Inferior parietal cortex (tissue), 1 donor: ENCODE measurements around the gene OGDHL.
"Not testable (repeated sequence)": the region's sequence is repeated elsewhere in the genome, so short reads cannot be mapped to it uniquely, and the experiment has no call there.

ENCODE experiments used
- DNase-seq: peaks from one replicate; pipeline ENCODE4 v3.0.0-alpha.2; 2016; ENCODE audit errors: extremely low spot score

The OGDHL gene

DNA sequence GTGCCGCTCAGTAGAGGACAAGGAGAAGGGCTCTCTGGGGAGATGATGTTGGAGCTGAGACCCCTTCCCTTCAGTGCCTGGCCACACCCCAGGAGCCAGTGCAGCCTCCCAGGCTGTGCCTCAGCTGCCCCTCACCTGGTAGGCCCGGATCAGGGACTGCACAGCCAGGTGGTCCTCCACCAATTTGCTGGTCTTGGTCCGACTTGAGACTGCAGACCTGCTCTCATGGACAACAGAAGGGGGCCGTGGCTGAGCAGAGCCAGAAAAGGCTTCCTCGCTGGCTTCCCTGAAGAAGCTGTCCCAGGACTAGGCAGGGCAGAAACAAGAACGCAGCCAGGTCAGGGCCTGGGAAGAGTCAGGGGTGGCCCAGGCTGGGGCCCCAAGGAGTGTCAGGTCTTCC lies 5.5 kb downstream of the OGDHL start:
- DNase-seq, result no peak

DNA sequence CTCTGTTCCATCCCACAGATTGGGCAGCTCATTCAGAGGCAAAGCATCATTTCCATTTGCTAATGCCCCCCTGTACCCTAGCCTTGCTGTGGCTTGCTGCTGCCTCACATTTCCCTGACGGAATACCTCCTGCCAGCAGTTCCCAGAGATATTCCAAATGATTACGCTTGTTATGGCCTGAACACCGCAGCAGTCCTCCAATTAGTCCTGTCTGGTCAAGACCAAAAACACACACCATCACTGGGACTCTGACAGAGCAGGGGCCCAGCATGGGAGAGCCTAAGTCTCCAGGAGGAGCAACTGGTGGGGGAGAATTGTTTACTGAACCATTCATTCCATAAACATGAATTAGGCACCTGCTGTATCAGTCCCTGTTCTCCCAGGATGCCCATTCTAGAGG lies 6.1 kb downstream of the OGDHL start:
- no peak for DNase-seq

DNA sequence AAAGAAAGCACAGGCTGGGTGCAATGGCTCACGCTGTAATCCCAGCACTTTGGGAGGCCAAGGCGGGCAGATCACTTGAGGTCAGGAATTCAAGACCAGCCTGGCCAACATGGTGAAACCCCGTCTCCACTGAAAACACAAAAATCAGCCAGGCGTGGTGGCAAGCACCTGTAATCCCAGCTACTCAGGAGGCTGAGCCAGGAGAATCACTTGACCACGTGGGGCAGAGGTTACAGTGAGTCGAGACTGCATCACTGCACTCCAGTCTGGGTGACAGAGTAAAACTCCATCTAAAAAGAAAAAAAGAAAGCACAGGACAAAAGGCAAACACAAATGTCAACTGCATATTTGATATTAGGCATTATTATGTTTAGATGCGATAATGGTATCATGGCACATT lies 7.2 kb downstream of the OGDHL start:
- not testable (repeated sequence) for DNase-seq

DNA sequence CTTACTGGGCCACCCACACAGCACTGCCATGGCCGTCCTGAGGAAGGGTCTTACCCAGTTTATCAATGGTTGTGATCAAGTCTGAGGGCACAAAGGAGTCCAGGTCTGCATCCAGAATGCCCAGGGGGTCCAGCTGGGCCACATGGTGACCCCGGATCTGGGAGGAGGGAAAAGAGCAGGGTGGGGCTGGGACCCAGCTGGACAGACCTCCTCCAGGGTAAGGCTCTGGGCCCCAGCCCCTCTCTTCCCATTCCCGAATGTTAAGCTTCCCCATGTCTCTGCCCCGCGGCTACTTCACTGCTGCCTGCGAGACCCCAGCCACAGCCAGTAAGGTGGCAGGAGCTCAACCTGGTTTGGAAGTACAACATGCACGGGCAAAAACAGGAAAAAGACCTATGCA lies 9.5 kb downstream of the OGDHL start:
- DNase-seq, result no peak

DNA sequence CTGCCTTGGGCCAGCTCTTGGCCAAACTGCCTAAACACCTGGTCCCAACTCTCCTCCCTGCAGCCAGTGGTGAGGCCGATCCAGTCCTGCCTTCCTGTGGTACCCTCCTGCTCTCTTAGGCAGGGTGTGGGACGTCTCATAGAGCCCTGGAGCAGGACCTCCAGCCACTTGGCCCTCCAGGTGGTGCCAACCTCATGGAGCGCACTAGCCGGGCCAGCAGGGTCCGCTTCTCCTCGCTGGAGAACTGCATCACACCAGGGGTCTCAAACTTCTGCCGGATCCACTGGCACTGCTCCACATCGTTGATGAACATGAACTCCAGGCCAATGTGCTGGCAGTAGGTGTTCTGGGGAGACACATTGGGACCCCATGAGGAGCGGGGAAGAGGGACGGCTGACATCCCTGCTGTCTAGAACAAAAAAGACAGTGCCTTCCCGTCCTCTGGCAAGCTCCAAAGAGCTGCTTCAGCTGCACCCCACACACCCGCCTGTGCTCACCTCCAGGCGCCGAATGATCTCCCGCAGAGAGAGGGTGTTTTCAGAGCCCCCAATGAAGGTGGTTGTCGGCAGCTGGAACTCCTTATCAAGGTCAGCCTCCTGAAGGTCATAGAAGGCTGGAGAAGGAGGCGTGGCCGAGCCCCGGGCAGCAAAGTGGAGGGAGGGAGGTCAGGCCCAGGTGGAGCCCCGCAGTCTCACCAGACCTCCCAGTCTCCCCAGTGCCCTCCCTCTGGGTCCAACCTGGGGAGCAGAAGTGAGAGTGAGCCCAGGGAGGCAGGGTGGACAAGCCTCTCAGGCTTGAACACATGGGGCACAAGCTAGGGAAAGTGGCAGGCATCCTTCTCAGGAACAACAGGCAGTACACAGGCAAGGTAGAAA lies 10.2 kb downstream of the OGDHL start:
- no peak for DNase-seq

DNA sequence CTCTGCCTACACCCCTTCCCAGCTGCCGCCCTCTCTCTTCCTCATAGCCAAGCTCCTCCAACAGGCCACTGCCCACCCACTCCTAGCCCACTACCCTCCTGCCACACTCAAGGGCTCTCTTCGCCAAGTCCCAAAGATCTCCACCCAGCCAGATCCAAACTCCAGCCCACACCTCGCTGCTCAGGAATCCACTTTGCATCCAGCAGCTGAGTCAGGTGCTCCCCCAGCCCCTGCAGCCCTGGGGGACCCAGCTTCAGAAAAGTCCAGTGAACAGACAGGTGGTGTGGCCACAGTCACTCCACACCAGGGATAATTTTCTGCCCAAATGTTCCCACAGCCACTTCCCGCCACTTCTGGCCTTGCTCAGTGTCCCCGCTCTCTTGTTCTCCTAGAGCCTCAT lies 10.9 kb downstream of the OGDHL start:
- DNase-seq, result no peak

DNA sequence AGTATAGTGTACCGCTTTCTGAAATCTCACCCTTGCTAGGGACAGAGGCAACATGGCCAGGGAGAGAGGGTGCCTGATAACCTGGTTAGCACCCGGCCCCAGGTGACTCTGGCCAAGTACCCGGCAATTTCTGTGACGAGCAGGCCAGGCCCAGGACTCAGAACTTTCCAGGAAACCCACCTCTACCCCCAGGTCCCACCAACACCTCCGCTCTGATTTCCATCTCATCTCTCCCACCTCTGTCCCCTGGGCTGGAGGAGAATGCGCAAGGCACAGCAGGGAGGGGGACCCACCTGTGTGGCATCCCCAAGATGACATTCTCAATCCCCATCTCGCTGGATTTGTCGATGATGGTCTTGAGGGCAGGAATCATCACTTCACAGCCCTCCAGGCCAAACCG lies 11.6 kb downstream of the OGDHL start:
- DNase-seq, result no peak

DNA sequence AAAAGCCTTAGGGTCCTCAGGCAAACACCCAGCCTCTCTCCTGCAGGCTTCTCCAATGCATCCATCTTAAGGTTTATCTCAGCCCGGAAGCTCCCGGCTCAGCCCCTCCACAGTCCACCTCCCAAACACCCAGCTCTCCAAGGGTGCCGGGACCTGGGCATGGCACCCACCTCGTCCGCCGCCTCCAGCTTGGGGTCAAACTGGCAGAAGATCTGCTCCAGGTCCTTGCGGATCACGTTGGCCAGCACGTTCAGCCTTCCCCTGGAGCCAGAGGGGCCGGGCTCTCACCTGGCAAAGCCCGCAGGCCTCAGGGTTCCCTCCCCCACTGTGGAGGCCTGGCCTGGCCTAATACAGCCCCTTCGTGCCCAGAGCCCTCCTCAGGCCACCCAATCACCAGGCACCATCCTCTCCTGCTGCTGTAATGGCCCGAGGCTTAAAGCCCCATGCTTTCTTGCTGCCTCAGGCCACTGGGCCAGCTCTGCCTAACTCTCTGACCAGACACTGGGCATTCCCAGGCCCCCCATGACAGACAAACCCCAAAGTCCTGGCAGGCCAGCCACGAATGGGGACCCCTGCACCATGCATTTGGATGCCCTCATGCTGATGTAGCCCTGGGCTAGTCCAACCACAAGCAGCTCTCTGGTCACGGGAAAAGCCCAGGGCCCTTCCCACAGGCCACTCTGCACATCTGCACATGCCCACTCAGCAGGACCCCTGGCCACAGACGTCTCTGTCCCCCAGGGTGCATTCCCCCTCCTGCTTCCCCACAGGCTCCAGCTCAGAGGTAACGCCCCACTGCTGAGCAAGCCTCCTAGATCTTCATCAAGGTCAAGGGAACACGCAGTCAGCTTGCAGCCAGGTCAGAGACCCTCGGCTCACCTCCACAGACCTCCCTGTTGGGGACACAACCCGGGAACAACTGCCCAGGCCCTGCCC lies 12.3 kb downstream of the OGDHL start:
- no peak for DNase-seq

DNA sequence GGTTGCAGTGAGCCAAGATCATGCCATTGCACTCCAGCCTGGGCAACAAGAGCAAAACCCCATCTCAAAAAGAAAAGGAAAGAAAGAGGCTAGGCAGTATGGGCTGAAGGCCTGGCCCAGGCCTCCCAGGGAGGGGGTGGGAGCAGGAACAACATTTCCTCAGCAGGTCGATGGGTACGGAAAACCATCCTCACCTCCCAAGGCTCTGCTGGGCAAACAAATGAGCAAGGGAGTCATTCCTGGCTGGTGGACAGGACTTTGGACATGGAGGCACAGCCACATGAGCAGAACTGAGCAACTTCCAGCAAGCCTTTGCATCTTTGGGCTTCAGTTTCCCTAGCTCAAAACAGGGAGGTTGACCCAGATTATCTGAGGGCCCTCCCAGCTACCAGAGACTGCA lies 13.0 kb downstream of the OGDHL start:
- no peak for DNase-seq

DNA sequence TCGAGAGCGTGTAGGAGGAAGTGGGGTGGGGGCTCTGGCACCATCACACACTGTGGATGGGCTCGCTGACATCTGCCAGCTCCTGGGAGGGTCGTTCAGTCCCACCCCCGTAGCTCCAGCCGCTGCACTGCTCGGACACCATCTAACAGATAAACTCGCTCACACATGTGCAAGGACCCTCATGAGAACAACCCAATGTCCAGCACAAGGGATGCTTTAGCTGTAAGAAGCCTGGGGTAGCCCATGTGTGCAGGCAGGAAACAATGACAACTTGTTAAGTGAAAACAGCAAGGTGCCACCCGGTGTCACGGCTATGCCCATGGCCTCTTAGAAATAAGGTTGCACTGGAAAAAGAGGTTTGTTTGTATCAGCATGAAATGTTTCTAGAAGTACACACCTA lies 14.1 kb downstream of the OGDHL start:
- DNase-seq, result no peak

DNA sequence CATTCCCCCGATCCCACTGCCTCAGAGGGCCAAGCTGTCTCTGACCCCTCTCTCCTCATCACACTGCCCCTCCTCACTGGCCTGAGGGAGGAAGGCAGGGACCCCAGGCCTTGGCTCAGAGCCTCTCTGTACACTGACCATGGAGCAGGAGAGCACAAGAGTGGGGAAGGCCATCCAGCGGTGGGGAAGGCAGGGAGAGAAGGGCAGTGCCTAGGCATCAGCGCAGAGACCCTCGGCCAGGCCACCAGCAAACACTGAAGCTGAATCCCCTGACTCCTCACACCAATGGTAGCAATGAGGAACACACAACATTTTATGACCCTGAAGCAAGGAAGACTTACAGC lies 14.8 kb downstream of the OGDHL start:
- no peak for DNase-seq

DNA sequence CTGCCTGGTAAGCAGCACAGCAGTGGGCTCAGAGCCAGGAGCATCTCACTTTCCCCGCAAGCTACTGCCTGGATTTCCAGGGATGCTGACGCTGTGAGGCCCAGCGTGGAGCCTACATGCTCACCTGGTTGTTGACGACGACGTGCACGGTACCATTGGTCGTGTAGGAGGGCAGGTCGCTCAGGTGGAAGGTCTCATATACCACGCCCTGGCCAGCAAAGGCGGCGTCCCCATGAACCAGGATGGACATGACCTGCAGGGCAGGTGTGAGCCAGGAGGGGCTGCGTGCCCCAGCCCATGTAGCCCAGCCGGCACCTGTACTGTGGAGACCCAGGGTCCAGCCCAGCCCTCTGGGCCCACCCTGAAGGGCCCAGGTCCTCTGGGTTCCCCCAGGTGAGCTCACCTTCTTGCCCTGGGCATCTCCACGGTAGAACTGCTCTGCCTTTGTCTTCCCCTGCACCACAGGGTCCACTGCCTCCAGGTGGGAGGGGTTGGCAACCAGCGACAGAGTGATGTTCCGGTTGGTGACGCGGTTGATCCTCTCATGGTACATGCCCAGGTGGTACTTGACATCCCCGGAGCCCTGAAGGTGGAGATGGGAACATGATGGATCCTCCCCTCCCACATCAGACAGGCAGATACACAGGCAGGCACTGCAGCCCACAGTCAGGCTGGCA lies 15.4 kb downstream of the OGDHL start:
- no peak for DNase-seq

DNA sequence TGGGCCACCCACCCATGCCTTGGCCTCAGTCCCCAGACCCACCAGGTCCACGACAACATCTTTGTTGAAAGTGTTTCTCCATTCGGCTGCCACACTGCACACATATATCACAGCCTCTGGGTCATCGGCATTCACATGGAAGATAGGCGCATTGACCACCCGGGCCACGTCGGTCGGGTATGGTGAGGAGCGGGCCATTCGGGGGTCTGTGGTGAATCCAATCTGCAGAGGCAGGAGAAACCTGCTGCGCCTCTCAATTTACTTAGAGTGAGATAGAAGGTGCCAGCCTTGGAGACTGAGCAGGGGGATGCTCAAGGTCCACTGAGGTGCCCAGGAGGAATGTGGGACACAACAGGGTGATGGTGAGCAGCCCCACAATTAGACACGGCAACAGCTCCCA lies 16.4 kb downstream of the OGDHL start:
- DNase-seq, result no peak

DNA sequence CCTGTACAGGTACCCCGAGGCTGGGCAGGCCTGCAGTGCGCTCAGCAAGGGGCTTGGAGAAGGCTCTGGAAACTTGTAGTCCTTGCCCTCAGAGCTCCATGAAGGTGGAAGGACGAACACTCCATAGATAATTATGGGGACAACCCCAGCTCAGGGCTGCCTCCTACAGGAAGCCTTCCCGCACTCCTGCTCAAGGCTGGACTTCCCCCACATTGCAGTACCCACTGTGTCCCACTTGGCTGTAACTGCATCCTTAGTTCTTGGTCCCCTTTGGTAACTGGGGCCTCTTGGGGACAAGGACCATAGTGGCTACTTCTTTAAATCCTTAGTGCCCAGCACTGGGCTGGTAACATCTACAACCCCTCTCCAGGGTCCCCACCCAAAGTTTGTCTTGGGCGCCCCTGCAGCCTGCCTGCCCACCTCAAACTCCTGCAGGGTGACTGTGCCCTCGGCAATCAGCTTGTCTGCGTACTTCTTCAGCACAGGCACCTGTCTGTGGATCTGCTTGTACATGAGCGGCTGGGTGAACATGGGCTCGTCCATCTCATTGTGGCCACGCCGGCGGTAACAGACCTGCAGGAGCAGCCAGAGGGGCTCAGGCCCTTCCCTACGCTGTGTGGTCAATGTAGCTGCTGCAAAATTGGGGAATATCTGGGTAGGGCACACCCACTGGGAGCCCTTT lies 17.1 kb downstream of the OGDHL start:
- DNase-seq, result no peak

DNA sequence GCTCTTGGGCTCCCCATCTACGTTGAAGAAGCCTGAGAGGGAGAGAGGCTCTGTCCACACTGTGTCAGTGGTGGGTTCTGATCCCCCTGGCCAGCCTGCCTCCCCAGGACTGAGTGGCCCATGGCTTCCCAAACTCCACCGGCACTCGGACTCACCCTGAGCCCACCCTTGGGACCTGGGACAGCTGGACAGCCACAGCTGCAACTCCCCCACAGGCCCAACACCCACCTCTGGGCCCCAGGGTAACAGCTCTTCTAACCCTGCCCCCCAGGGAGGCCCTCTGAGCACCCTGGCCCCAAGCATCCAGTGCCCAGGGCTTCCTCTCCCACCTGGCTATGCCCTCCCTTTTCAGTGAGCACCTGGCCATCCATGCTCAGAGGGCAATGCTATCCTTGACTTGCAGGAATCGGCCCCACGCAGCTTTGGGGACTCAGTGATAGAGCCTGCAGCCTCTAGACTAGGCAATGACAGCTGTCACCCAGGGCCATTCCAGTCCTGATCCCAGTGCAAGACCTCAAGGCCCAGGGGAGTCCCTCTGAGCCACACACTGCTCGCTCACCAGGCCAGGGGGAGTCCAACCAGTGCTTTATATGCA lies 17.9 kb downstream of the OGDHL start:
- DNase-seq, result no peak

DNA sequence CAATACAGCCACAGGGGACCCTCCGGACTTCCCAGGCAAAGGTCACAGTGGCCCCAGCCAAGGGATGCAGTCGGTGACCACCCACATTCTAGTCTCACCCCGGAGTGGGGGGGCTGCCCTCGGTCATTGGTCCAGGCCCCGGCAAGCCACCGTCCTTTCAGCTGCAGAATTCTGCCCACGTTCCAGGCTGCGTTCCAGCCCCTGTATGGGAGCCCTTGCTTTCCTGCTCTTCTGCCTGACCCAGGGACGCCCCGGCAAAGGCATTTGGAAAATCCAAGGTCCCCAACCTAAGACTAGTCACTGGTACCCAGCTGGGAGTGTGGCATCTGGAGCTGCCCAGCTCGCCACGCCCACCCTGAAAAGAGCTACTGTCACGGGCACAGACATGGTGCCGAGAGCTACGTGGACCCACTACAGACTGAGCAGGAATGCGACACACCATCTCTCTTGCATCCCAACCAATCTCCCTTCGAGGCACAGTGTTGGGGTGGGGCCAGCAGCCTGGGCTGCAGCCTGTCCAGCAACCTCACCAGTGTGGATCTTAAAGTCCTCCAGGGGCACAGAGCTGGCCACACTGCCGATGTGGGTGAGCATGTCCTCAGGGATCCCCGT lies 18.6 kb downstream of the OGDHL start:
- no peak for DNase-seq

DNA sequence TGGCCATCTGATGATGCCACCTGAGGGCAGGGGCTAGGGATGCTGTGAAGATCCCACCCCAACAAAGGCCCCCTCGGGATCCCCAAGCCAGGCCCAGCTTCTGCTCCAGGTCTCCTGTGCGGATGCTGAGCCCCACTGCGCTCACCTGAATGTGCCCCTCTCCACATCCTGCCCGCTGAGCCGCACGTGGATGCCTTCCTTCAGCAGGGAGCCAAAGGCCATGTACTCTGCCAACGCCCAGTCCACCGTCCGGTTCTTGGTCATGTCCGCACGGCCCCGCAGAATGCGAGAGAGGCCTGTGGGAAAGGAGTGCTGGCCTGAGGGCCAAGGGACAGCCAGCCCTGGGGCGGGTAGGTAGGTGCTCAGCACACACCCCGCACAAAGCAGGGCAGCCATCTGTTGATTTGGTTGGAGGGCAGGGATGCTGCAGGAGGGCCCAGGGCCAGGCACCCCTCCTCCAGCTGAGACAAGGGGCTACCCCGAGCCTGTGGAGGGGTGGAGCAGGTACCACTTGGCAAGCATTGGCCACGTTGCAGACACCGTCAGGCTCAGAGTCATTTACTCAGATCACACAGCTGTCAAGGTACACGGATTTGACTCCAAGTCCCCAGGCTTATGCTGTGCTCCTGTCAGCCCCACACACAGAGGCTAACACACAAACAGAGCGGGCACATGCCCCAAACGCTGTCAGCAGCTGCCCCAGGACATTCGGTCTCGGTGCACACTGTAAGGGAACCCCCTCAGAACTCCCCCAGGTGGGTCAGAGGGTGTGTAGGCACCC lies 19.2 kb downstream of the OGDHL start:
- no peak for DNase-seq

DNA sequence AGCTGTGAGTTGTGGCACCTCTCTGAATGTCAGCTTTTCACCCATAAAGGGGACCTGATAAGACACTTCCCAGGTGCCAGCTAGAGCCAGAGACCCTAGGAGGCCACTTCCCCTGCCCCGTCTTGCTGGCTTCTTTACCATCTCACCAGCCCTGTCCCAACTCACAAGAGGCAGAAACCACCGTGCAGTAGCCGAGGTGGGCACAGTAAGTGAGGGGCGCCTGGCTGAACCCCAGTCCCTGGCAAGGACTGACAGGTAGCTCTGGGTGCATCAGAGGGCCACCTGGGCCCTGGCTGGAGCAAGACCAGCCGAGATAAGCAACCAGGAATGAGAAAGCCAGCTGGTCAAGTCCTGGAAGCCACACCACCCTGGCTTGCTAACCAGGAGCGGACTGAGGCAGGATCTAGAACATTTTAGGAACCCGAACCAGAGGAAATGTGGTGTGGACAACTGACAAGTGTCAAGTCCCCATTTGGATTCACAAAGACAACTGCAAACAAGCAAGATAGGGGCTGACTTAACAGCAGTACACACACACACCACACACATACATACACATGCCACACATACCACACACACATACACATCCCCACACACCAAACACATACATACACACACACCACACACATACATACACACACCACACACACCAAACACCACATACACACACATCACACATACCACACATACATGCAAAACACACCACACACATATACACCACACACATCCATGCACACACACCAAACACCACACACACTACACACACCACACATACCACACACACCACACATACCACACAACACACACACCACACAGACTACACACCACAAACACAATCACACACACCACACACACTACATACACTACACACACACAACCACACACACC lies 20.8 kb downstream of the OGDHL start:
- no peak for DNase-seq
